GM12872 (cell line): ENCODE data around the gene PELI2.

Experiments used
- TF ChIP-seq, protein P1 (sequence below): IDR thresholded peaks from 3 replicates; pipeline ENCODE4 v1.5.1; 2011; ENCODE audit warnings: low read depth, mild to moderate bottlenecking, low read length, moderate library complexity; ENCODE audit not compliant: insufficient read depth

The PELI2 gene

DNA sequence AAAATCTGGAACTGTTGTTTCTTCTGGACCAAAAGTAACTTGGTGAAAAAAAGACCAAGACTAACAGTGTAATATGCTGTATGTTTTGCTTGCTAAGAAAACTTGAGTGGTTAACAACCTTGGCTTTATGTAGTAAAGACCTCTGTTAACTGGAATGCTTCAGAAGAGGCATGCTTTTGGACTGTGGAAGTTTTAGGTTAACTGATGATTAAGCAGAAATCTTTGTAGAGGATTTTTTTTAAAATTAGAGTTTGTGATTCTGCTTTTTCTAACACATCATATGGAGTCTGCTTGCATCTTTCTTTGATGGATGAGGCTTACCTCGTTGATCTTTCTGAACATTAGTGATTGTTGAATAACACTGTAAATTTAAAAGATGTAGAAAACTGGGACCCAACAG is 17.5 kb downstream of the PELI2 start:
- TF ChIP-seq, protein P1, sequence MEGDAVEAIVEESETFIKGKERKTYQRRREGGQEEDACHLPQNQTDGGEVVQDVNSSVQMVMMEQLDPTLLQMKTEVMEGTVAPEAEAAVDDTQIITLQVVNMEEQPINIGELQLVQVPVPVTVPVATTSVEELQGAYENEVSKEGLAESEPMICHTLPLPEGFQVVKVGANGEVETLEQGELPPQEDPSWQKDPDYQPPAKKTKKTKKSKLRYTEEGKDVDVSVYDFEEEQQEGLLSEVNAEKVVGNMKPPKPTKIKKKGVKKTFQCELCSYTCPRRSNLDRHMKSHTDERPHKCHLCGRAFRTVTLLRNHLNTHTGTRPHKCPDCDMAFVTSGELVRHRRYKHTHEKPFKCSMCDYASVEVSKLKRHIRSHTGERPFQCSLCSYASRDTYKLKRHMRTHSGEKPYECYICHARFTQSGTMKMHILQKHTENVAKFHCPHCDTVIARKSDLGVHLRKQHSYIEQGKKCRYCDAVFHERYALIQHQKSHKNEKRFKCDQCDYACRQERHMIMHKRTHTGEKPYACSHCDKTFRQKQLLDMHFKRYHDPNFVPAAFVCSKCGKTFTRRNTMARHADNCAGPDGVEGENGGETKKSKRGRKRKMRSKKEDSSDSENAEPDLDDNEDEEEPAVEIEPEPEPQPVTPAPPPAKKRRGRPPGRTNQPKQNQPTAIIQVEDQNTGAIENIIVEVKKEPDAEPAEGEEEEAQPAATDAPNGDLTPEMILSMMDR = no peak

DNA sequence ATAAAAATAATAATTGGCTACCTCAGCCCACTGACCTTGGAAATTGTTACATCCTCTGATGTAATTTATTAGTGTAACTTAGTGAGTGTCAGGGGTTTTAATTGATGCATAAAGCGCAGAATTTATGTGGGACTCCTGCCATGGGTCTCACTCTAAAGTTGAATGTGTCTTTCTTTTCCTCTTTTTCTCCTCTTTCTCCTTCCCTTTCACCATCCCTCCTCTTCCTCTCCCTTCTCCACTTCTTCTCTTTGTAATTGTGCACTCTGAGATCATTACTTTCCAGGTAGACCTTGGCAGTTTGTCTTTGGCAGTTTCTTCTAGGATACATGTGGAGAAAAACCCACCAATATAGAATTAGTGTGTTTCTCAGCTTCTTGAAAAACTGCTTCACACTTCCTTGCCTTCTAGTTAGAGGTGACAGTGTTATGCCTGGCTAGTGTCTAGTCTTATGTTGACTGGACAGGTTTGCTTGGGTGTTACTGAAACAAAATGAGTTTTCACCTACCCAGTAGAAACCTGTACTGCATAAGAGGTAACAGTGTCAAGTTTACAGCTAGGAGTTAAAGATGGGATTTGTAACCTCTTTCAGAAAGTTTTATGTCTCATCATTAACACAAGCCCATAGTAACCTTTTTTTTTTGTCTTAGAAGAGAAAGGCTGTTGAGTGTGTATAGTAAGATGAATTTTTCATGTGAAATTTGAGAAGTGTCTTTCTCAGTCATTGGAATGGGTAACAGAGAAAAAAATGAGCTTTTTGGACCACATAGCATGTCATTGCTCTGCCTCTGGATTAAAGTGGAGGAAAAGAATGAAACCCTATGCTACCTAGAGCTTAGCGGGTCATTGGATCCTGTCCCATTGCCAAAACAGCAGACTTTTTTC is 18.6 kb downstream of the PELI2 start:
- TF ChIP-seq, protein P1 = no peak

DNA sequence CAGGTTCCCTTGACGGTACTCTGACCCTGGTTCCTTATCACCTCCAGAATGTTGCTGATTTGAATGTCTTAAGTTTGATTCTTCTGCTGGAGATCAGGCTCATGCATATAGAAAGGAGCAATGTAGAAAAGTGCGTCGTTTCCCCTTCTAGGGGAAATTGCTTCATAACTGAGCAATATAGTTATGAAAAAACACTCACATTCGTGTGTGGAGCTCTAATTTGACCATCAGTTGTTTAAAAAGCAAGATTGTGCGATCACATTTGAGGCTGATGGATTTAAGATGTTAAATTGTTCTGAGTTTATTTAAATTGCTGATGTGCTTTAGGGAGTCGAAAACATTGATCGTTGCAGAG is 19.2 kb downstream of the PELI2 start:
- TF ChIP-seq, protein P1 = no peak

DNA sequence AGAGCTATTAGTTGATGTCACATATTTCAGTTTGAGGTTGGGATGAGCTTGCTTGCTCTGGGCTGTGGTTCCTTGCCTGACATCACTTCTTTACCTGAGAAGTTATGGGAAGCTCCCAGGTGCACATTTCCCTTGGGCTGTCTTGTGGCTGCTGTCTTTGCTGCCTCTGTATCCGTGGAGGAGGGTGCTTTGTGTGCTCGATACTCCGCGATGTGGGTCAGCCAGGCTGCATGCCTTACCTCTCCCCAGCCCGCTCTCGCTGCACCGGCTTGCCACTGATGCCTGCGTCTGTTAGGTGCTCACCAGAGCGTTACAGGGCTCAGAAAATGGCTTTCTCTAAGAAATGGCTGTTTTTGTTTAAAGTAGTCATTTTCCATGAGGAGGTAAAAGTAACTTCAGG is 19.6 kb downstream of the PELI2 start:
- TF ChIP-seq, protein P1 = no peak

DNA sequence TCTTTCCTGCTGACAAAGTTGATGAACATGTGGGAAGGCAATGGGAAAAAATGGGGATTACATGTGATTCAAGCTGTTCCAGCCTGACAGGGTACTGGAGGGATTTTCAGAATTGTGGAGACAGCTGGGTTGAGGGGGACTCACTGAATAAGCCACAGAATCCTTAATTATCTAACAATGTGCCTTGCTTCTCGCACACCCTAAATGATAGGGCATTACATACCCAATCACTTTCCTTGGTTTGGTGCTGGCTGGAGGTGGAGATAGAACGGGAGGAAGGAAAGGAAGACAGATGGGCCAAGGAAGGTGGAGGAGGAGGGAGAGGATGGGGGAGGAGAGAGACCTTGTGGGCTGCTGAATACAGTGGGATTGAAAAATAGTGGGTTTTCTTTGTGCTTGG is 20.7 kb downstream of the PELI2 start:
- TF ChIP-seq, protein P1 = no peak

DNA sequence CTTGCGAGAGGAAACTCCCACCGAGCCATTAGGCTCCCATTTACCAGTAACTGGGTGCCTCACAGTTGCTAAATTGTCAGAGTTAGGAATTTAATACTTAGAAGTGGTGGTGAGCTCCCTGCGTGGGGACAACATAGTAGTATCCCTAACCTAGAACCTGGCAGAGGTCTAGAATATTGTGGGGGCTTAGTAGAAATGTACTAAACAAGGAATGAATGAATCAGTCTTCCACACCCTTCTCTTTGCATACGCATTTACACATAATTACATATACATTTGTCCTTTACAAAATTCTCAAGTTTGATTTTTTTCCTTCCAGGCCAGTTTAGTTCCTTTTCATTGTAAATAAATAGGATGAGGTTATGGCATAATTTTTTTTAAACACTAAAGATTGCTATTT is 24.1 kb downstream of the PELI2 start:
- TF ChIP-seq, protein P1 = no peak

DNA sequence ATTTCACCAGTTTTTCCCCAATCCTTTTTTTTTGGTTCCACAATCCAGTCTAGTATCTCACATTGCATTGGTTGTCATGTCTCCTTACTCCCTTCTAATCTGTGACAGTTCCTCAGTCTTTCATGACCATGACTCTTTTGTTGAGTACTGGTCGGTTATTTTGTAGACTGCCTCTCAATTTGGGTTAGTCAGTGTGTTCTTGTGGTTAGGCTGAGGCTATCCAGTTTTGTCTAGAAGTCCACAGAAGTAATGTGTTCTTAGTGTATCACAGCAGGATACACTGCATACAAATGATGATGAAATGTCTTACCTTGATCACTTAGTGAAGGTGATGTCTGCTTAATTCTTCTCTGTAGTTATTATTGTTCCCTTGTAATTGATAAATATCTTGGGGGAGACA is 24.8 kb downstream of the PELI2 start:
- TF ChIP-seq, protein P1 = no peak
